COLO668 (cell line): ENCODE results near the gene KIF4A.
"Not testable (repeated sequence)": the region's sequence is repeated elsewhere in the genome, so short reads cannot be mapped to it uniquely, and the experiment has no call there.

Experiments
- DNase-seq: peaks from one replicate; lab custom pipeline; 2025; ENCODE audit not compliant: unreplicated experiment; lab: John Stamatoyannopoulos, UW

KIF4A gene

GRCh38 chrX:70386235-70386634 is 96.3 kb downstream of the KIF4A start:
- DNase-seq: no peak

DNA sequence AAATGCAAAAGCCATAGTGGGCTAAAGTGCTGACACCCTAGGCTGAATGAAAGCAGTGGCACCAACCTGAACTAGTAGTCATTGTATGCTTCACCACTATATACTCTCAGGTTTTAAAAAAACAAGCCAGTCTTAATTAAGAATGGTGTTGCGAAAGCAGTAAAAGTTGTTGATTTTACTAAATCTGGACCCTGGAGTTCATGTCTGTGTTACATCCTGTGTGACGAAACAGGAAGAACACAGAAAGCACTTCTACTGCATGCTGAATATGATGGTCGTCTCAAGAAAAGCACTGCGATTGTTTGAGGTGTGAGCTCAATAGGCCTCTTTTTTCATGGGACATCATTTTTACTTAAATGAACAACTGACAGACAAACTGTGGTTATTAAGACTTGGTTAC is 109.0 kb downstream of the KIF4A start:
- DNase-seq: no peak

- not testable (repeated sequence) for DNase-seq
These were observed 110.3 kb downstream of the KIF4A start for GRCh38 chrX:70400181-70400580.

DNA sequence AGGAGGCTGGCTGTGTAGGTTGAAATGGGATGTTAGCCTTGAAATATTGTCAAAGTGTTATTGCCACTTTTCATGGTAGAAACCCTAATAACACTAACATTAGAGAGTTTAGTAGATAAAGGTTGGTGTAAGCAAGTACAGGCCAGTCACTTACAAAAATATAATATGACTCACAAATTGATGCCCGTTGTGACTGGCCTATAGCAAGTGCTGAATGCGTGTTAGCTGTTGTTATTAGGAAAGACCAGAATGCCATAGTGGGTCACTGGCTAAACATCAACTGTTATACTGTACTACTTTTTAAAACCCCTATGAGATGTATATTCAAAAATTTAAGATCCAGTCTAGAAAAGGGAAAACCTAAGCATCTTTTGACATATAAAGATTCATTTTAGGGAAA is 112.8 kb downstream of the KIF4A start:
- no peak for DNase-seq

GRCh38 chrX:70405003-70405402 is 115.1 kb downstream of the KIF4A start:
- no peak for DNase-seq

- no peak for DNase-seq
These were observed 121.0 kb downstream of the KIF4A start for GRCh38 chrX:70410921-70411320.

DNA sequence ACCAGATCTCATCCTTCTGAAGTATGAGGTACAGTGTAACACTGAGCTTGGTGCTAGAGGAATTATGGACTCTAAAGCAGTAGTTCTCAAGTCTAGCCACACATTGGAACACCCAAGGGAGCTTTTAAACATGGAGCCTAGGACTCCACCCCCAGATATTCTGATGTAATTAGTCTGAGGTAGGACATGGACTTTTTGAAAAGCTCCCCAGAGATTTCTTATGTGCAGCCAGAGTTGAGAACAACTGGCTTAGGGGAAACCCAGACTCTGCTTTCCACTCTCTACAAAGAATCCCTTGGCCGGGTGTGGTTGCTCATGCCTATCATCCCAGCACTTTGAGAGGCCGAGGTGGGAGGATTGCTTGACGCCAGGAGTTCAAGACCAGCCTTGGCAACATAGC is 121.6 kb downstream of the KIF4A start:
- DNase-seq: no peak

DNA sequence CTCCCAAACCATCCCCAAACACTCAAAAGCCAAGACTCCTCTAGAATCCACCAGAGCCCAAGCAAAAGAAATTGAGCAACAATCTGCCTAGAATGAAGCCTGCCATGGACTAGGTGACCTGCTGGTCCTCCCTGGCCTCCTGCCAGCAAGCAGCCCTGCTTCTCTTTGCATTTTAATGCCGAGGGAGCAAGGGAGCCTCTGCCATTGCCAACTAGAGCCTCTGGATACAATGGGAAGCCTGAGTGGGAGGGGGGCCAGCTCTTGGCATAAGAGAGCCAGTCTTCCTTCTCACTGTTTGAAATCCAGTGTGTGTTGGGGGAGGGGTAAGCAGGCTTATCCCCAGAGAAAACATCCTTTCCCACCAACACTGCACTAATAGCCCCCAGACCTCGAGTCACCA is 131.7 kb downstream of the KIF4A start:
- DNase-seq: no peak

GRCh38 chrX:70422851-70423341 is 133.0 kb downstream of the KIF4A start, which contains the start of gene GDPD2:
Gene GDPD2, plus strand, starts transcription at chrX:70423314. Its CDS starts 1,671 bp downstream, at chrX:70424985.
- DNase-seq: peak; percentile 23

- DNase-seq: no peak
These were observed 134.2 kb downstream of the KIF4A start for GRCh38 chrX:70423936-70424675.

GRCh38 chrX:70424801-70425200 is 134.9 kb downstream of the KIF4A start:
- no peak for DNase-seq

DNA sequence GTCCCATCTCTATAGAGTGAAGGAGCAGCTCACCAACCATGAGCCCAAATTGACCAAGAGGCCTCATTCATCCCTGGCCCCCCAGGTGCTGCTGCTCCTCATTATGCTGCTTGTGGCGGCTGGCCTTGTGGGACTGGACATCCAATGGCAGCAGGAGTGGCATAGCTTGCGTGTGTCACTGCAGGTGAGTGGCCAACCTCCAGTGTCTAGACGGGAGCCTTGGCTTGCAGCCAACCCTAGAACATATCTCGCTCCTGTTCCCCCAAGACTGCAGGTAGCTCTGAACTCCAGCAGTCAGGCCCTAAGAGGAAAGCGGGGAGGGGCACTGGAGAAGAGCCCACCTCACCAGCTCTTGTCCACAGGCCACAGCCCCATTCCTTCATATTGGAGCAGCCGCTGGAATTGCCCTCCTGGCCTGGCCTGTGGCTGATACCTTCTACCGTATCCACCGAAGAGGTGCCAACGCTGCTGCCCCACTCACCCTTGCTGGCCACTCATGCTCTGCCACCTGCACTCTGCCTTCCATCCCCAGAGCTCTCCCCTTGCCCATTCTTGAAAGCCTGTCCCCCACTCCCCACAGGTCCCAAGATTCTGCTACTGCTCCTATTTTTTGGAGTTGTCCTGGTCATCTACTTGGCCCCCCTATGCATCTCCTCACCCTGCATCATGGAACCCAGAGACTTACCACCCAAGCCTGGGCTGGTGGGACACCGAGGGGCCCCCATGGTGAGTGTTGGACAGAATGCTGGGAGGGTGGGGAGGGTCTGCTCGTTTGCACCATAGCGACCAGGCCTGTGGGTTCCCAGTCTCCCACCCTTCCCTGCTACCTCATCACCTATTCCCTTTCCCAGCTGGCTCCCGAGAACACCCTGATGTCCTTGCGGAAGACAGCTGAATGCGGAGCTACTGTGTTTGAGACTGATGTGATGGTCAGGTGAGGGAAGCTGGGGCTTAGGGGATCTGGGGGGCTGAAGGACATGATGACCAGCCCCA is 136.7 kb downstream of the KIF4A start:
- no peak for DNase-seq

GRCh38 chrX:70427365-70427764 is 137.5 kb downstream of the KIF4A start:
- DNase-seq: no peak

GRCh38 chrX:70429759-70430158 is 139.9 kb downstream of the KIF4A start:
- no peak for DNase-seq

DNA sequence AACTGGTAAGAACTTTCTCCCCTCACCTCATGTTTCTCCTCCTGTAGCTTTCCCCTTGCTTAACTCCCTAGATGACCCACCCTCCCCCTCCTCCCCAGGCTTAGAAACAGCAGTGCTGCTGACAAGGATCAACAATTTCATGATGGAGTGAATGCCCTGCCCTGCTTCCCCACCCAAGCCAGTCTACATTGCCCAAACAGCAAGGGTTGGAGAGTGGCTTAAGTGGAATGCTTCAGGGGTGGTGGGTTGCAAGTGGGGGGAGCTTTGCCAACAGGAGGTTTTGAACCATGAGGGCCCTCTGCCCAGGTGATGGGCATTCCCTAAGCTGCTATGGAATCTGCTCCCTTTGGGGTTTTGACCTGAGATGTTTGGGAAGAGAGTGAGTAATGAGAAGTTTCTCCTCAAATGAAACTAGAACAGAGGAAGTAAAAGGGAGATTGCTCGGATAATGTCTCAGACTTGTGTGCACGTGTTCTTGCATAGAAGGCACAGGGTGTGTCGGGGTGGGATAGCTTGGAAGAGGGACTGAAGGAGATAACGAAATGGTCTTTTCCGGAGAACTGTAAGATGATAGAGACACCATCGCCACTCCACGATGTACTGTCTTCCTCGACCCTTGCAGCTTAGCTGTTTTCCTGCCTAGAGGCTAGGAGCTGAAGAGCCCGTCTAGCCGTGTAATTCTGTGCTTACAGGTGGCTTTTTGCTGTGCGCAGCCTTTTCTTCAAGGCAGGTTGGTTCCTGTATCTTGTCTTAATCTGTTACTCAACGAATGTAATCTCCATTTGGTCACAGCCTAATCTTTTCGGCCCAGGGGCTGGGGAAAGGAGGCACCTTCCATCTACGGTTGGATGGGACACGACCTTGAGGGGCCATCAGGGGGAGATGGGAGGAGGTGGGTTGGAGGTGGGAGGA is 143.3 kb downstream of the KIF4A start:
- DNase-seq: no peak

- DNase-seq: peak; percentile 78
These were observed 144.0 kb downstream of the KIF4A start for GRCh38 chrX:70433848-70434351.

DNA sequence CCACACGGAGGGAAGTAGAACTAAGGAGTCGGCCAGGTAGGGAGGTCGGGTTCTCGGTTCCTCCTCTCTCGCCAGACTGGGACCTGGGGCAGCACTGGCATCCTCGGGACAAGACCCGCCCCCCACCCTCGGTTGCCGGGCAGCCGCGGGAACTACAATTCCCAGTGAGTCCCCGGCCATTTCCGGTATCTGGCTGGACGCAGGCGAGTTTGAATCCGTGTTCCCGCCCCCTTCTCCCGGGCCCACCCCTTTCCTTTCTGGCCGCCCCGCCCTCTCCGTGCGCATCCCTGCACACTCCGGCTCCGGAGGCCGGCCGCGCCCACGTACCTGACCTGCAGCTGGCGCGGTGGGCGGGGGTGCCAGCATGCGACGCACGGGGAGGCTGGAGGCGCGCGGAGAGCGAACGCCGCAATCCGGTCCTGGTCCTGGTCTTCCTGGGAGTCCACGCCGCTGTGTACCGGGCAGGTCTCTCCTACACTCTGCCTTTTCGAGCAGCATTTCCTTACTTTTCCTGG is 144.5 kb downstream of the KIF4A start:
- peak; percentile 93 for DNase-seq

- no peak for DNase-seq
These were observed 145.1 kb downstream of the KIF4A start for GRCh38 chrX:70434914-70435586.

DNA sequence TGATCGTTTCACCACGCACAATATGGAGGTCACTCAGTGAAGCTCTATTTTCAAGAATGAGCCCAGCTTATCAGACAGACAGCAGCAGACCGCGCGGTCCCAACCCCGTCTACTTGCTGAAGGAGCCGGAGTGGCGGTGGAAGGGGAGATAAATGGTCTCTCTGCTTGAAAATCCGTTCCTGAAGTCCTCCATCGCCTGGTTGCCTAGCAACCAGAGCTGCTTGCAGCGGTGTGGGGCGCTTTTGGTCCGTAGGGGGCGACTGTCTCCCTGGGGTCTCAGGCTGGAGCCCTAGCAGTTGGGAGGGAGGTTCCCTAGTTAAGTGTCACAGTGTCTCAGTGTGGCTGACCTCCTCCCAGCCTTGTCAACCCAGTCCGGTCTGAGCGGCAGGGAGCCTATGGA is 146.4 kb downstream of the KIF4A start:
- DNase-seq: peak; percentile 4

- DNase-seq: no peak
These were observed 147.1 kb downstream of the KIF4A start for GRCh38 chrX:70437011-70437410.
